ENCODE results near the gene RHBDL1.

RHBDL1 gene

DNA sequence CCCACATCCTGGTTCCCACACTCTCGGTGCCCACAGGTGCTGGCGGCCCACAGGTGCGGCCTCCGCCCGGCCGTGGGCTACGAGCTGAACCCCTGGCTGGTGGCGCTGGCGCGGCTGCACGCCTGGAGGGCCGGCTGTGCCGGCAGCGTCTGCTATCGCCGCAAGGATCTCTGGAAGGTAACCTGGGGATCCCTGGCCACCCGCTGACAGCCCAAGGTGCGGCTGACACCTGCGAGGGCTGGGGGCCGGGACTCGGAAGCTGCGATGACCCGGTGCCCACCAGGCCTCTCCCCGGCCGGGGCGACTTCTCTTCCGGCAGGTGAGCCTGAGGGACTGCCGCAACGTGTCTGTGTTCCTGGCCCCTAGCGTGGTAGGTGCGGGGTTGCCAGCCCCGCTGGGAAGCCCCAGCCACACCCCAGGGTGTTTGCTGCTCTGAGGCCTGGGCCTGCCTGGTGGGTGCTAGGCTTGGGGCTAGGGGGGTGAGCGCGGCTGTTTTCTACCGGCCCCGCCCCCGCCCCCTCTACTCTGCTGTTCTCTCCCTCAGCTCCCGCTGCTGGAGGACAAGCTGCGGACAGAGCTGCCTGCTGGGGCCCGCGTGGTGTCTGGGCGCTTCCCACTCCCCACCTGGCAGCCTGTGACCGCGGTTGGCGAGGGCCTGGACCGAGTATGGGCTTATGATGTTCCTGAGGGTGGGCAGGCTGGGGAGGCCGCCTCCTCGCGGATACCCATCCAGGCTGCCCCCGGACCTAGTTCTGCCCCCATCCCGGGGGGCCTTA lies 46.5 kb downstream of the RHBDL1 start:
- no peak for DNase-seq

DNA sequence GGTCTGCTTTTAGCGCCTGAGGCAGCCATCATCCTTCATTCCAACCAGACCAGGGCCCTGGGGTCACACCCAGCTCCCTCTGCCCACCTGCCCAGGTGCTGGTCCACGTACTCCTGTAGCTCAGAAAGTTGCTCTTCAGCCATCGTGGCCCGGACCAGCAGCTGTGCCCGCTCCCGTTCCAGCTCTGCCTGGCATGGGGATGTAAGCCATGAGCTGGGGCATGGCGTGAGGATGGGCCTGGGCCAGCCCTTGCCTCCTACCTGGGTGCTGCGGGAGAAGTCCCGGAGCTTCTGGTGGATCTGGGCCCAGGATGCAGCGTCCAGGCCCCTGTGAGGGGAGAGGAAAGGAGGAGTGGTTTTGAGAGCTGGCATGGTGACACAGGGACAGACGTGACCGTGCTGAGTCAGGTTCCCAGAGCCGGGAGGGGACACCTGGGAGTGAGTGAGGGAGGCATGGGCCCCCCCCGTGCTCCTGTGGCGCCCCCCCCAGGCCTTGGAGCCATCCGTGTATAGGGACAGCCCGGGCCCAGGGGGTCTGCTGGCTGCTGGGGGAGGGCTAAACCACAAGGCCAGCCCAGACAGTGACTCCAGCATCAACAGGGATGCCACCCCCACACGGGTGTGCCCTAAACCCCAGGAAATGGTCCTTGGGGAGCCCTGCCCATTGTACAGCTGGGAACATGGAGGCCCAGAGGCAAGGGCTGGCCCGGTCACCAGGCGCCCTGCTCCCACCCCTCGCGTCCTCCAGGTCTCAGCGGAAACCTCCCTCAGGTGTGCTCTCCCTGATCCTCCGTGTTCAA lies 47.6 kb downstream of the RHBDL1 start:
- no peak for DNase-seq

DNA sequence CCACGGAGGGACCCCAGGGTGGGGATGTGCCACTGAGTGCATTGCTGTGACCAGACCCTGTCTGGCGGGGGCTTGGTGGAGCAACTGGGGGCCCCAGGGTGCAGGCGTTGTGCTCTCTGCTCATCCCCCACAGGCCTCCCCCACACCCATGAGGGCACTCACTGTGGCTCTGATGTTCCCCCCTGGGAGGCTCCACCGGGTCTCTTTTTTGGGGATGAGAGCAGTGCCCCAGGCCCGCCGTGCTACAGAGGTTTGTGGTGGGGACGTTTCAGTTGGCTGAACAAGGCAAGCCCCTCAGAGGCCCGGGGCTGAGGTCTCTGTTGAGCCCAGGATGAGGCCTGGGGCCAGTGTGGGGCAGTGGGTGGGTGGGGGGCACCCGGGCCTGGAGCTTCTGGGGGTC lies 48.2 kb downstream of the RHBDL1 start:
- no peak for DNase-seq

DNA sequence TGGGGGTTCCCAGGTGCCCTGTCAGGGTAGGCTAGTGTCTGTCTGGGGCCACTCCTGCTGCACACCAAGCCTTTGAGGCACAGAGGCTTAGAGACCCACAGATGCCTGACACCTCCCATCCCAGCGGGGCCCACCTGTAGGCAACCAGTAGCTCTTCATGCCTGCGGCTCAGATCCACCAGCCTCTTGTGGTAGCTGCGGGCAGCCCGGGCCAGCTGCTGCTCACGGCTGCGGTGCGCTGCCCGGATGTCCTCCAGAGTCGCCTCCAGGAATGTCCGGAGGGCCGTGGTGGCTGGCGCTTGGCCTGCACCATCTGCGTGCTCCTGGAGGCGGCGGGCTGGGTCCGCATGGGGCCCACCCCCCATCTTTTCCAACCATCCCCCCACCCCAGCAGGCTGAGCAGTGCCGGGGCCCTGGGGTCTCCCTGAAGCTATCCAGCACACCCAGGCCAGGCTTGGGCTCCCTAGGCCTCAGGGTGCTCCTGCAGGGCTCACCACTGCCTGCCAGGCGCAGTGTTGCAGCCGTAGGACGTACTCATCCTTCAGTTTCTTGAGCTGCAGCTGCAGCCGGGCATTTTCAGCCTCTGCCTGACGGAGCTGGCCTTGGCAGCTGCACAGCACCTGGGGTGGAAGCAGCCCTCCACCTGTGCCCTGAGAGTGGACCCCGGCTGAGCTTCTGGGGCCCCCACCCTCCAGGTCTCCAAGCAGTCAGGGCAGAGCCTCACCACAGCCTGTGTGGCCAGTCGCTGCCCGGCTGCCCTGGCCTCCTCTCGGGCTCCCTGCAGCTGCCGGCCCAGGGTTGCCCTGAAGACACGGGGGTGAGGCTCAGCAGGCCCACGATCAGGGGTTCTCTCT lies 48.9 kb downstream of the RHBDL1 start:
- DNase-seq: no peak

DNA sequence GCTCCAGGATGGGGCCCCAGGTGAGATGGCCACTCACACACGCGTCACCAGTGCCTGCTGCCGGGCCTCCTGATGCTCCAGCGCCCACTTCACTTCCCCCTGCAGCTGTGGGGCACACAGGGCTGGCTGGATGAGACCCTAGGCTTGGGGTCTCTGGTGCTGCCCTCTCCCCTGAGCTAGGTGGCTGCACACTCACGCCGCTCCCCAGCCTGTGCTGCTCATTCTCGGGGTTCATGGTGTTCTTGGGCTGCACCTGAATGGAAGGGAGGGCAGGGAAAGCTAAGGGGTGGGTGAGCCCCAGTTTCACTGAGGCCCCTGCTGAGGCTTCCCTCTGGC lies 49.5 kb downstream of the RHBDL1 start:
- no peak for DNase-seq

DNA sequence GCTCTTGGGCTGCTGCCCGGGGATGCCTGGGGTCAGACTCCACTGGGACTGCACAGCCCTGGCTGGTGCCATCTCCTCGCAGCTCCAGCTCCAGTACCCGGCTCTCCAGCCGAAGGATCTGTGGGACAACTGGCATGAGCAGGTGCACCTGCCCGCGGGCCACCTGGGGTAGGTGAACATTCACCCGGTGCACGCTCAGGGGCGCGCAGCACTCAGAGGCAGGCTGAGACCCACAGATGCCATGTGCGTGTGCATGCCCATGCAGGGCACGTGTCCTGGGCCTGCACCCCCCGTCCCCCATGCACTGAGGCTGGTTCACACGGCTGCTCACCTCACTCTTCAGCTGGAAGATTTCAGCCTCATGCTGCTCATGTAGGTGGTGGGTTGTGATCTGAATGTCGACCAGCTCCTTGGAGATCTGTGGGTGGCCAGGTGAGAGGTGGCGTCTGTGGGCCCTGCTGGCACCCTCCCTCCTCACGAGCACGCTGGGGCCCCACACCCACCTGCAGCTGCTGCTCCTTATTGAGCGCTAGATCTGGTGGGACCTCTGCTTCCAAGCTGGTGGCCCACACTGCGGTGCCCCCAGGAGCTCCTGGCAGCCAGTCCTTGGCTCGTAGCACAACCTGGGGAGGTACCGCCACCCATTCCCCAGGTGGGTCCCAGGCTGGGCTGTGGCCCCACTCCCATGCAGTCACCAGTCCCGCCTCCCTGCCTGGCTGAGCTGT lies 50.2 kb downstream of the RHBDL1 start:
- no peak for DNase-seq

DNA sequence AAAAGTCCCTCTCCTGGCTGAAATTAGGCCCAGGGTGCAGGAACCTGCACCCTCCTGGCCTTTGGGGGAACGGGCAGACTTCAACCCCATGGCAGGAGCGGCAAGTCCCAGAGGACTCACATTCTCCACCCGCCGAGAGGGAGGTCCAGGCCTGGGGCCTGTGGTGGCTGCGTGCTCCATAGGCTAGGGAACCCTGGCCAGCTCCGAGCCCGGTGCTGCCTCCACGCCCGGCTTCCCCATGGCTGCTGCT lies 50.6 kb downstream of the RHBDL1 start:
- DNase-seq: no peak

DNA sequence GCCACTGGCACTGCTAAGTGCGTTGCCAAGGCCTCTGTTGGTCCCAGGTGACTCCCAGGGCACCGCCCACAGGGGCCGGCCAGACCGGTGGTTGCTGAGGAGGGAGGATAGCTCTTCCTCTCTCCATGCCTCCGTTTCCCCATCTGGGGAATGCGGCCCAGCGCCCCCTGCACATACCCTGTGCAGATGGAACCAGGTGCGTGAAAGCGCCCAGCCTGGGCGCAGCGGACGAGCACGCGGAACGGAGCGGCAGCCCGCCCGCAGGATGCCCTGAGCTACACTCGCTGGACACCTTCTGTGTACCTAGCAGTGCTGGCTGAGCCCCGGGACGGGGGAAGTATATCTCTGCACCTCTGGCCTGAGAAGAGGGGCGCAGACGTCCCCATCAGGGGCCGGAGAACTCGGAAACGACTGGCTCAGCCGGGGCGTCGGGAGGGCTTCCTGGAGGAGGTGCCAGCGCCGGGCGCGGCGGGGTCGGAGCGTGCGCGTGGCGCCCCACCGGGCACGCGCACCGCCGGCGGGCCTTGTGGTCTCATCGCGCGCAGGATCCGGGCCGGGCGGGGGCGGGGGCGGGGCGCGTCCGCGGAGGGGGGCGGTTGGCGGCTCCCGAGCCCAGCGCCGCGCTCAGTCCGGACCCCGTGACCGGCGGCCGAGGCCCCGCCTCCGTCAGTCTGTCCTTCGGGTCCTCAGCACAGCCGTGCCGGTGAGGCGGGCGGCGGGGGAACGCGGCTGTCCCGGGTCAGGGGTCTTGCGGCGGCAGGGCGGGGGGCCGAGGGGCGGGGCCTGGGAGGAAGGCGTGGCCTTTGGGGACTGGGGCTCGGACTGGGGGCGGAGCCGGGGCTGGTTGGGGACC lies 51.2 kb downstream of the RHBDL1 start, which contains the start of the genes CCDC78 and HAGHL:
Gene CCDC78 (minus strand): TSS at position 6 of the 853 bp plus-strand sequence. CDS start 76 bp downstream, outside the sequence.
Gene HAGHL (plus strand): TSS at position 669 of the 853 bp plus-strand sequence. CDS start 404 bp downstream, outside the sequence.
- DNase-seq: peak; percentile 83

DNA sequence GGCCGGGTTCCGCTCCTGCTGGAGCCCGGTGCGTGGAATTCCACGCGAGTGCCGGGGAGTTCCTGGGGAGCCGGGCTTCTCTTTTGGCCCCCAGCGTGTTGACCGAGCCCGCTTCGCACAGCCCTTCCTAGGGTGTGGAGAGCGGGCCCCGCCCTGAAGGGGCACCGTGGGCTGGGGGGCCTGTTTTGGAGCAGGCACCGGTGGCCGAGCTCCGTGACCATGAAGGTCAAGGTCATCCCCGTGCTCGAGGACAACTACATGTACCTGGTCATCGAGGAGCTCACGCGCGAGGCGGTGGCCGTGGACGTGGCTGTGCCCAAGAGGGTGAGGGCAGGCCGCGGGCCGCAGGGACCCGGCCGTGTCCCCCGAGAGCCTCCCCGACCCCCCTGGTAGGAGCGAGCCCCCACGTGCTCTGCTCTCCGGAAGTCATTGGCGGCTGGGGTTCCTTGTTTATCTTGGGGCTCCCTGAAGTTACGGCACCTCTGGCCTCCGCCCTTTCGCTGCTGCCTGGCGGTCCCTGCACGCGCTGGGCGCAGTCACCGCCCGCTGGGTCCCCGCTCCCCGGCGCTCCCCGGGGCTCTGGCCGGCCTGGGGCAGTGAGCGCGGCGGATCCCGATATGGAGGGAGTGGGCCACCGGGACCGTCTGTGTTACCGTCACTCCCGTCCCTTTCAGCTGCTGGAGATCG lies 52.0 kb downstream of the RHBDL1 start:
- peak; percentile 44 for DNase-seq

Data from CD4-positive, alpha-beta T cell treated with Interleukin-17A for 4 hours (primary cell).